ENCODE measurements around the gene KCTD1.

DNA sequence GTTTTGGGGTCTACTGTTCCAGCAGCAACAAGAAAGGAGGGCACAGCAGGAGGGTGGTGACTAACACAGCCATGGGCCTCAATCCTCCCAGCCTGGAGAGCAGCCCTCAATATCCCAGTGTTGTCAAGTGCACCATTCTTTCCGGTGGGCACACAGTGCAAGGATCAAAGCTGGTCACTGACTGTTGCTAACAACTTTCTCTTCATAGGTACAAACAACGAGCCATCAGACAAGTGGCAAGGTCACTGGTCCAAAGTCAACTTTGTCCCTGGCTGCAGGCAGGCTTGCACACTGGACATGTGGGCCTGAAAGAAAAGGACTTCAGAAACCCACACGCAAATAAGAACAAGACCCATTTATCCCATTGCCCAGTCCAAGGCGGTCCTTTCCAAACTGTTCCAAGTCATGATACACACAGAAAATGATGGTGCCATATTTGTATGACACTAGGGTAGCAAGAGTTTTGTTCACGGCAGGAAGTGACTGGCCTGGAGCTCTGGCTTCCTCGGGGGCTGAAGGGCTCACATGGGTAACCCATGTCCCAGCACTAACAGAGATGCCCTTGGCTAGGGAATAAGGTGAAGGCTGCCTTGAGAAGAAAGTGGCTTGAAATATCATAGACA lies 57.0 kb downstream of the KCTD1 start:
- TF ChIP-seq CTCF (IDR thresholded peaks at IDR 0.05) (no peak), EZH2 (IDR thresholded peaks at IDR 0.05; ENCODE audit: borderline replicate concordance, insufficient read depth, low read depth, low read length, poor library complexity, severe bottlenecking) (no peak)

Measured in B cell (primary cell).